ENCODE results near the gene NR6A1. TPM values are rescaled to one million over a fixed set of nuclear protein-coding genes. Genes with fewer than 3 reads are reported as not detected.

Gene NR6A1
- polyA plus RNA-seq, 1 experiment, result 0.10 TPM

DNA sequence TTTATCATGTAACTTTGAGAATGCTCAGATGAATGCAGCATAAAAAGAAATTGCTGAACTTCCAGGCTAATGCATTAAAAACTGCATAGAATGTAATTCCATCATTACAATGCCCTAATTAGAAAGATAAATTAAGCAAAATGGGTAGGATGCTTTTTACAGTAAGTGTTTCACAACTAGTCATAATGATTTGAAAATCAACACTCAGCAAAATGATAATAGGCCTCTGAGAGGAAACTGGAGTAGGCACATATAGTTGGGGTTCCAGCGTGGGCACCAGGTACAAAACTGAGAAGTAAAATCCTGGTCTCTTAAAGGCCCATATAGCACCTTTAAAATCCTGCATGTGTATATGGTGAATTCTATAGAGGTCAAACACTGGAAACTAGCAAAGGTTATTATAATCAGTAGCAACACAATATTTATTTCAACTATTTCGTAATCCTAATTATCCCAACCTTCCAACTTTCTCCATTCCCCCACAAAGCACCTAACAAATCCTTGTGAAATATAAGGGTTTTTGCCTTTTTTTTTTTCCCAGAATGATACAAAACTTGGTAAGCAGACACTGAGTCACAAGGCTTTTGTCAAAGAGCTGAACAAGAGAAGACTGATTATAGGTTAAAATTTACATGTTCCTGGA, 155.9 kb downstream of the NR6A1 start:
- POLR2A ChIA-PET, result no interaction called here
- H3K9me3 ChIP-seq (ENCODE audit: control insufficient read depth, insufficient read depth, low read length), result no peaks in the 10 kb centered on the region
- no peak overlapping the region for H3K27ac ChIP-seq (ENCODE audit: low read depth, low read length)
- TF ChIP-seq, protein P1, sequence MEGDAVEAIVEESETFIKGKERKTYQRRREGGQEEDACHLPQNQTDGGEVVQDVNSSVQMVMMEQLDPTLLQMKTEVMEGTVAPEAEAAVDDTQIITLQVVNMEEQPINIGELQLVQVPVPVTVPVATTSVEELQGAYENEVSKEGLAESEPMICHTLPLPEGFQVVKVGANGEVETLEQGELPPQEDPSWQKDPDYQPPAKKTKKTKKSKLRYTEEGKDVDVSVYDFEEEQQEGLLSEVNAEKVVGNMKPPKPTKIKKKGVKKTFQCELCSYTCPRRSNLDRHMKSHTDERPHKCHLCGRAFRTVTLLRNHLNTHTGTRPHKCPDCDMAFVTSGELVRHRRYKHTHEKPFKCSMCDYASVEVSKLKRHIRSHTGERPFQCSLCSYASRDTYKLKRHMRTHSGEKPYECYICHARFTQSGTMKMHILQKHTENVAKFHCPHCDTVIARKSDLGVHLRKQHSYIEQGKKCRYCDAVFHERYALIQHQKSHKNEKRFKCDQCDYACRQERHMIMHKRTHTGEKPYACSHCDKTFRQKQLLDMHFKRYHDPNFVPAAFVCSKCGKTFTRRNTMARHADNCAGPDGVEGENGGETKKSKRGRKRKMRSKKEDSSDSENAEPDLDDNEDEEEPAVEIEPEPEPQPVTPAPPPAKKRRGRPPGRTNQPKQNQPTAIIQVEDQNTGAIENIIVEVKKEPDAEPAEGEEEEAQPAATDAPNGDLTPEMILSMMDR (IDR thresholded peaks at IDR 0.05; ENCODE audit: low read depth, low read length), result no peak
- no peak for DNase-seq (ENCODE audit: low read depth, low spot score)
- CTCF ChIA-PET, result interaction anchor here (0.7 to 8.5 kb wide), 6 partner anchors 12 to 139 kb away, joined by 3 to 314 read pairs (median 10); no protein-coding TSS in a partner anchor
- H3K27me3 ChIP-seq (ENCODE audit: control insufficient read depth, insufficient read depth, low read length), result peaks cover 4% of the 10 kb centered on the region
- H3K4me3 ChIP-seq (ENCODE audit: low read depth, low read length), result no peak overlapping the region

DNA sequence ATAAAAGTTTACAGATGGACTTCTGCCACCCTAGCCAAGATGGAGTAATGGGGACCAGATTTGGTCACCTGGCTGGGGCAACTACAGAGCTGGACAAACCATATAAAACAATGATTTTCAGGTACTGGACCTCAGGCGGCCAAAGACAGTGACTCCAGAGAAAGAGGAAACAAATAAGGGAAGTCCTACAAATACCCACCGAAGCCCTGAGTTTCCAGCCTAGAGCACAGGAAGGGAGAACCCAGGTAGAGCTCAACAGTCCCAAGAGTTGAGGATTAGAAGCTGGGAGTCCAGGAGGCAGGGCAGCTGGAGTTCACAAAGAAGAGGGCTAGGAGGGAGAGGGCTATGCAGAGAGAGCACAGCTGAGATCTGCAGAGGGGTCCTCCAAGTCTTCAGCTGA, 157.3 kb downstream of the NR6A1 start:
- H3K27me3 ChIP-seq (ENCODE audit: control insufficient read depth, insufficient read depth, low read length), result peaks cover 4% of the 10 kb centered on the region
- no peak overlapping the region for H3K27ac ChIP-seq (ENCODE audit: low read depth, low read length)
- no peak for DNase-seq (ENCODE audit: low read depth, low spot score)
- POLR2A ChIA-PET, result no interaction called here
- CTCF ChIA-PET, result interaction anchor here (1.1 to 8.5 kb wide), 4 partner anchors 12 to 199 kb away, joined by 3 to 314 read pairs (median 8); partner anchors contain the start of gene PSMB7
- no peak overlapping the region for H3K4me3 ChIP-seq (ENCODE audit: low read depth, low read length)
- TF ChIP-seq, protein P1 (IDR thresholded peaks at IDR 0.05; ENCODE audit: low read depth, low read length), result no peak
- H3K9me3 ChIP-seq (ENCODE audit: control insufficient read depth, insufficient read depth, low read length), result no peaks in the 10 kb centered on the region

- H3K27me3 ChIP-seq (ENCODE audit: control insufficient read depth, insufficient read depth, low read length), result peaks cover 10% of the 10 kb centered on the region
- TF ChIP-seq, protein P1 (IDR thresholded peaks at IDR 0.05; ENCODE audit: low read depth, low read length), result no peak
- DNase-seq (ENCODE audit: low read depth, low spot score), result no peak
- no peak overlapping the region for H3K27ac ChIP-seq (ENCODE audit: low read depth, low read length)
- H3K4me3 ChIP-seq (ENCODE audit: low read depth, low read length), result no peak overlapping the region
- CTCF ChIA-PET, result interaction anchor here (8.5 kb wide), 1 partner anchor 103 kb away, joined by 314 read pairs; no protein-coding TSS in a partner anchor
- POLR2A ChIA-PET, result interaction anchor here (0.6 kb wide), 1 partner anchor 51 kb away, joined by 6 read pairs; no protein-coding TSS in a partner anchor
- H3K9me3 ChIP-seq (ENCODE audit: control insufficient read depth, insufficient read depth, low read length), result no peaks in the 10 kb centered on the region
Measured at GRCh38 chr9:124611106-124611505, 160.0 kb downstream of the NR6A1 start.

DNA sequence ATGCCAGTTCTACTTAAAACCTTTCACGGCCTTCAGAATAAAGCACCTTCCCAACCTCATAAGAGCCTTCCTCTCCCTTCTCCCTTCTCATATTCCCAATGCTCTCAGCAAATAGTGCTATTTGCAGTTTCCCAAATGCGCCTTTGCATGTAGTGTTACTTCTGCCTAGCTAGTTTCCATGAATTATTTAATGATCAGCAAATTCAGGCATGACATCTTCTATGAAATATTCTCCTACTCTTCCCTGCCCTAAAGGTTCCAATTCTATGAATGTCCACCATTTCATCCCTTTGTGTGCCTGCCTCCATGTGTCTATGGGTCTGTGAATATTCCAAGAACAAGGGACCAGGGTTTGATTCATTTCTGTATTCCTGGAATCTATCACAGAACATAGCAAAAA, 165.1 kb downstream of the NR6A1 start:
- TF ChIP-seq, protein P1 (IDR thresholded peaks at IDR 0.05; ENCODE audit: low read depth, low read length), result no peak
- Histone ChIP-seq H3K27ac (ENCODE audit: low read depth, low read length) (no peak overlapping the region), H3K9me3 (ENCODE audit: control insufficient read depth, insufficient read depth, low read length) (no peaks in the 10 kb centered on the region), H3K4me3 (ENCODE audit: low read depth, low read length) (no peak overlapping the region), H3K27me3 (ENCODE audit: control insufficient read depth, insufficient read depth, low read length) (peaks cover 15% of the 10 kb centered on the region)
- ChIA-PET CTCF (interaction anchor here (2.0 to 4.2 kb wide), 2 partner anchors 12 to 106 kb away, joined by 6 to 28 read pairs; no protein-coding TSS in a partner anchor), POLR2A (interaction anchor here (0.6 kb wide), 1 partner anchor 52 kb away, joined by 3 read pairs; no protein-coding TSS in a partner anchor)
- DNase-seq (ENCODE audit: low read depth, low spot score), result no peak

DNA sequence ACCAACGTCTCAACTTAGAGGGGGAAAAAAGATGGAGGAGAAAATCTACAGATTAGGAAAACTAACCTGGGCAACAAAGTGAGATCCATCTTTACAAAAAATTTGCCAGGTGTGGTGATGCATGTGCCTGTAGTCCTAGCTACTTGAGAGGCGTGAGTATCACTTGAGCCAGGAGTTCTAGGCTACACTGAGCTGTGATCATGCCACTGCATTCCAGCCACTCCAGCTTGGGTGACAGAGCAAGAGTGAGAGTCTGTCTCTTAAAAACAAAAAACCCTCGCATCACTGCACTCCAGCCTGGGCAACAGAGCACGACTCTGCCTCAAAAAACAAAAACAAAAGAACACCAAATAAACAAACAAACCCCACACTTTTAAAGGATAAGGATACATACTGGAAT, 165.9 kb downstream of the NR6A1 start:
- CTCF ChIA-PET, result interaction anchor here (1.0 kb wide), 1 partner anchor 12 kb away, joined by 3 read pairs; no protein-coding TSS in a partner anchor

More for the DNA sequence above, 165.9 kb downstream of the NR6A1 start:
- DNase-seq (ENCODE audit: low read depth, low spot score), result no peak
- no peak overlapping the region for H3K4me3 ChIP-seq (ENCODE audit: low read depth, low read length)
- TF ChIP-seq, protein P1 (IDR thresholded peaks at IDR 0.05; ENCODE audit: low read depth, low read length), result no peak
- POLR2A ChIA-PET, result interaction anchor here (0.6 kb wide), 1 partner anchor 53 kb away, joined by 3 read pairs; no protein-coding TSS in a partner anchor
- H3K27ac ChIP-seq (ENCODE audit: low read depth, low read length), result no peak overlapping the region
- no peaks in the 10 kb centered on the region for H3K9me3 ChIP-seq (ENCODE audit: control insufficient read depth, insufficient read depth, low read length)
- peaks cover 15% of the 10 kb centered on the region for H3K27me3 ChIP-seq (ENCODE audit: control insufficient read depth, insufficient read depth, low read length)
